A673 (cell line): ENCODE measurements around the gene TBC1D22A. TPM values are rescaled to one million over a fixed set of nuclear protein-coding genes. Genes with fewer than 3 reads are reported as not detected.

Experiments used
- Bru-seq: library from RNA; stranded (reverse); fragments of 400-500 nt; gene quantifications from one replicate; lab custom pipeline; 2021; lab: Mats Ljungman, UMichigan
- BruChase-seq, 2 experiments: library from RNA; stranded (reverse); fragments of 400-500 nt; gene quantifications; one replicate each; lab custom pipeline; 2021; lab: Mats Ljungman, UMichigan
- BruUV-seq: library from RNA; stranded (reverse); fragments of 400-500 nt; replicated peaks from 2 replicates; lab custom pipeline; 2021; lab: Mats Ljungman, UMichigan
- CTCF ChIA-PET: fragments of 300-600 bp; sonication (Branson Sonifier 250); formaldehyde crosslinking; loops from one replicate; lab custom pipeline; 2022; ENCODE audit warnings: antibody characterized with exemption; lab: Charles Lee
- POLR2A ChIA-PET: fragments of 300-600 bp; sonication (Branson Sonifier 250); formaldehyde crosslinking; loops from one replicate; lab custom pipeline; 2022; ENCODE audit warnings: antibody characterized with exemption; ENCODE audit not compliant: low non-redundant PET; lab: Charles Lee
- DNase-seq: peaks from one replicate; pipeline ENCODE4 v3.0.0-alpha.2; 2015; ENCODE audit warnings: low spot score
- H3K27ac ChIP-seq: fragments of 200-600 bp; sonication (generic); 2 replicates; pipeline ENCODE4 v1.5.1; 2016; ENCODE audit warnings: mixed run types, low read depth, mild to moderate bottlenecking, mixed read lengths, antibody characterized with exemption, low read length; ENCODE audit not compliant: poor library complexity, severe bottlenecking
- H3K27me3 ChIP-seq: fragments of 200-600 bp; sonication (generic); replicated peaks from 2 replicates; pipeline ENCODE4 v1.6.1; 2017; ENCODE audit warnings: mixed run types, low read depth, mild to moderate bottlenecking, mixed read lengths, antibody characterized with exemption, low read length; ENCODE audit not compliant: insufficient read depth, poor library complexity
- H3K36me3 ChIP-seq: fragments of 200-600 bp; sonication (generic); 2 replicates; pipeline ENCODE4 v1.6.1; 2016; ENCODE audit warnings: mixed run types, mild to moderate bottlenecking, mixed read lengths, antibody characterized with exemption, low read length; ENCODE audit not compliant: insufficient read depth, poor library complexity, severe bottlenecking
- H3K4me1 ChIP-seq: fragments of 200-600 bp; sonication (generic); 2 replicates; pipeline ENCODE4 v1.6.1; 2017; ENCODE audit warnings: mixed run types, mild to moderate bottlenecking, mixed read lengths, antibody characterized with exemption, low read length; ENCODE audit not compliant: insufficient read depth, poor library complexity, severe bottlenecking
- H3K4me3 ChIP-seq: fragments of 200-600 bp; sonication (generic); 2 replicates; pipeline ENCODE4 v1.5.1; 2016; ENCODE audit warnings: low read depth, mixed run types, mild to moderate bottlenecking, mixed read lengths, low read length; ENCODE audit not compliant: poor library complexity, severe bottlenecking
- H3K9me3 ChIP-seq: fragments of 200-600 bp; sonication (generic); 2 replicates; pipeline ENCODE4 v1.6.1; 2016; ENCODE audit warnings: mixed run types, low read depth, mild to moderate bottlenecking, mixed read lengths, antibody characterized with exemption, low read length; ENCODE audit not compliant: poor library complexity, severe bottlenecking
- CTCF ChIP-seq: fragments of 300-800, 200-600 bp; sonication (generic); conservative IDR thresholded peaks from 2 replicates; pipeline ENCODE4 v1.5.1; 2017; ENCODE audit warnings: low read depth, mild to moderate bottlenecking, antibody characterized with exemption, low read length, moderate library complexity, mixed read lengths
- EZH2 ChIP-seq: fragments of 200-600 bp; sonication (generic); IDR thresholded peaks from 2 replicates; pipeline ENCODE4 v1.6.1; 2017; ENCODE audit warnings: borderline replicate concordance, low read depth, mild to moderate bottlenecking, mixed read lengths, antibody characterized with exemption, low read length; ENCODE audit not compliant: poor library complexity, severe bottlenecking
- intact Hi-C: fragments of 100-400 bp; cut with micrococcal nuclease; formaldehyde crosslinking; loops from one replicate; pipeline ENCODE4 v1.10.0; 2022; ENCODE audit not compliant: unreplicated experiment
- long read RNA-seq: library from polyadenylated mRNA; stranded (forward); transcript quantifications from one replicate; pipeline ENCODE4 v2.0.0, GENCODE V29; 2022
- total RNA-seq: library from RNA; stranded (reverse); gene quantifications from 2 replicates; pipeline ENCODE4 v1.2.3, GENCODE V29; 2021

The TBC1D22A gene
- total RNA-seq (22.5 and 23.5 TPM in 2 replicates), Bru-seq, nascent RNA (percentile 69 among the genes with signal in this experiment), BruChase-seq, experiment 1, labeled RNA remaining after a 2-hour chase (percentile 64 among the genes with signal in this experiment), BruChase-seq, experiment 2, labeled RNA remaining after a 6-hour chase (percentile 74 among the genes with signal in this experiment)
- long read RNA-seq, transcript TBC1D22A-201 (13 exons, 3,787 nt) = major isoform, 25 of 38 reads
- long read RNA-seq, partial matches to known transcripts = 3 of 38 reads
- long read RNA-seq, other reads (novel, unspliced or antisense) = 10 of 38 reads

GRCh38 chr22:46762238-46763050, at the start of gene TBC1D22A:
TBC1D22A (plus strand) TSS chr22:46762650; CDS start chr22:46762787, 137 bp downstream.
- intact Hi-C loops = no loop called here
- no peaks in the 10 kb centered on the region for H3K36me3 ChIP-seq
- H3K4me3 ChIP-seq = peak within 1 kb of the TSS; percentile 99
- no peak for TF ChIP-seq CTCF
- no peak for TF ChIP-seq EZH2
- ChIA-PET CTCF (interaction anchor here (0.9 kb wide), 1 partner anchor 199 kb away, joined by 3 read pairs; no protein-coding TSS in a partner anchor), POLR2A (interaction anchor here (0.6 to 1.4 kb wide), 3 partner anchors 12 to 140 kb away, joined by 3 to 4 read pairs (median 4); no protein-coding TSS in a partner anchor)
- peak within 1 kb of the TSS; percentile 96 for H3K27ac ChIP-seq
- peak; percentile 97 for DNase-seq
- H3K4me1 ChIP-seq = peaks cover 4% of the 10 kb centered on the region
- no peaks in the 10 kb centered on the region for H3K27me3 ChIP-seq
- BruUV-seq = no TSS peak
- H3K9me3 ChIP-seq = no peaks in the 10 kb centered on the region

GRCh38 chr22:46714550-46714949, 47.9 kb upstream of the TBC1D22A start:
- DNase-seq = no peak

More at GRCh38 chr22:46714550-46714949, 47.9 kb upstream of the TBC1D22A start:
- H3K4me3 ChIP-seq = no peak overlapping the region
- TF ChIP-seq CTCF = no peak
- H3K27ac ChIP-seq = no peak overlapping the region
- H3K27me3 ChIP-seq = no peaks in the 10 kb centered on the region
- ChIA-PET CTCF (no interaction called here), POLR2A (no interaction called here)
- intact Hi-C loops = no loop called here
- peaks cover 46% of the 10 kb centered on the region for H3K36me3 ChIP-seq
- H3K9me3 ChIP-seq = no peaks in the 10 kb centered on the region
- peaks cover 11% of the 10 kb centered on the region for H3K4me1 ChIP-seq
- no TSS peak for BruUV-seq
